ENCODE measurements around the gene SDK1. TPM values are rescaled to one million over a fixed set of nuclear protein-coding genes. Genes with fewer than 3 reads are reported as not detected.

The SDK1 gene
- total RNA-seq, 2 donors from 2014 or later = 19.8 to 32.4 TPM

DNA sequence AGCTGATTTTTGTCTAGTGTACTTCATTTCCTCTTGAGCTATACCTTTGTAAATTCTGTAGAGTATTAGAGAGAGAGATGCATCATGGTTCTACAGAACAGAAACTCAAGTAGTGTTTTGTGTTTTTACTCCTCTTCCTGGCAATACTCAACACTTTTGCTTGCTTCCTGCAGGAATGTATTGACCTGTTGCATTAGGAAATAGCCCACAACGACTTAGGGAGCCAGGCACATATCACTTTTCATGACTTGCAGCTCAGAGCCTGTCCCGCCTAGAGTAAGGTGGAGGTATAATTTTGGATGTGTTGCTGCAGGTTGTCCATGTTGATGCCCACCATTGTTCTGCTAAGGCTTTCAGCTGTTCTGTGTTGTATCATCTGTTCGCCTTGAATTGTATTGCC lies 216.3 kb downstream of the SDK1 start:
- 56 to 58% methylated on average over 3 of the region's 3 CpGs for WGBS, 2 donors
- Histone ChIP-seq H3K27ac (peak overlapping the region in 1 of 4 donors; percentile 26), H3K36me3 (replicated peaks in 1 of 2; ENCODE audit: insufficient read depth in 1 of 2, low read depth in 2 of 2) (no peaks in the 10 kb centered on the region), H3K4me1 (peaks cover 62% of the 10 kb centered on the region), H3K27me3 (no peaks in the 10 kb centered on the region), H3K4me3 (no peak overlapping the region), H3K9me3 (no peaks in the 10 kb centered on the region)
- no peak for TF ChIP-seq POLR2A (IDR thresholded peaks at IDR 0.05)
- TF ChIP-seq, protein P1, sequence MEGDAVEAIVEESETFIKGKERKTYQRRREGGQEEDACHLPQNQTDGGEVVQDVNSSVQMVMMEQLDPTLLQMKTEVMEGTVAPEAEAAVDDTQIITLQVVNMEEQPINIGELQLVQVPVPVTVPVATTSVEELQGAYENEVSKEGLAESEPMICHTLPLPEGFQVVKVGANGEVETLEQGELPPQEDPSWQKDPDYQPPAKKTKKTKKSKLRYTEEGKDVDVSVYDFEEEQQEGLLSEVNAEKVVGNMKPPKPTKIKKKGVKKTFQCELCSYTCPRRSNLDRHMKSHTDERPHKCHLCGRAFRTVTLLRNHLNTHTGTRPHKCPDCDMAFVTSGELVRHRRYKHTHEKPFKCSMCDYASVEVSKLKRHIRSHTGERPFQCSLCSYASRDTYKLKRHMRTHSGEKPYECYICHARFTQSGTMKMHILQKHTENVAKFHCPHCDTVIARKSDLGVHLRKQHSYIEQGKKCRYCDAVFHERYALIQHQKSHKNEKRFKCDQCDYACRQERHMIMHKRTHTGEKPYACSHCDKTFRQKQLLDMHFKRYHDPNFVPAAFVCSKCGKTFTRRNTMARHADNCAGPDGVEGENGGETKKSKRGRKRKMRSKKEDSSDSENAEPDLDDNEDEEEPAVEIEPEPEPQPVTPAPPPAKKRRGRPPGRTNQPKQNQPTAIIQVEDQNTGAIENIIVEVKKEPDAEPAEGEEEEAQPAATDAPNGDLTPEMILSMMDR (IDR thresholded peaks at IDR 0.05) = no peak
- no peak for ATAC-seq
- no peak for DNase-seq
- intact Hi-C loops (cut with DNase I) = no loop called here

DNA sequence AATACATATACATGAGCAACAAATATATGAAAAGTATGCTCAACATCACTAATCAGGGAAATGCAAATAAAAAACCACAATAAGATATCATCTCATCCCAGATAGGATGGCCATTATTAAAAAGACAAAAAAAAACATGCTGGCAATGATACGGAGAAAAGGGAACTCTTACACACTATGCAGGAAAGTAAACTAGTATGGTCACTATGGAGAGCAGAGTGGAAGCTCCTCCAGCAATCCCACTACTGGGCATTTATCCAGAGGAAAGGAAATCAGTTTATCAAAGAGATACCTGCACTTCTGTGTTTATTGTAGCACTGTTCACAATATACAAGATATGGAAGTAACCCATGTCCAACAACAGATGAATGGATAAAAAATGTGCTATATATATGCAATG lies 217.5 kb downstream of the SDK1 start:
- TF ChIP-seq, protein P1 (IDR thresholded peaks at IDR 0.05) = no peak
- TF ChIP-seq POLR2A (IDR thresholded peaks at IDR 0.05) = no peak
- Histone ChIP-seq H3K4me1 (peaks cover 73% of the 10 kb centered on the region), H3K9me3 (no peaks in the 10 kb centered on the region), H3K27ac (peak overlapping the region in 3 of 4 donors; percentile 84 to 87 (median 86)), H3K4me3 (no peak overlapping the region), H3K27me3 (no peaks in the 10 kb centered on the region), H3K36me3 (replicated peaks in 1 of 2; ENCODE audit: insufficient read depth in 1 of 2, low read depth in 2 of 2) (no peaks in the 10 kb centered on the region)
- ATAC-seq (no peak), DNase-seq (no peak)
- WGBS, 2 donors = 29 to 52% methylated on average over 1 of the region's 1 CpG
- intact Hi-C loops (cut with DNase I) = no loop called here

GRCh38 chr7:3520206-3520605 lies 219.2 kb downstream of the SDK1 start:
- H3K36me3 ChIP-seq (replicated peaks in 1 of 2; ENCODE audit: insufficient read depth in 1 of 2, low read depth in 2 of 2) = no peaks in the 10 kb centered on the region
- H3K27me3 ChIP-seq = no peaks in the 10 kb centered on the region
- H3K4me1 ChIP-seq = peaks cover 83% of the 10 kb centered on the region
- H3K27ac ChIP-seq = peak overlapping the region; percentile 79 to 87 (median 85)
- no peak for TF ChIP-seq POLR2A (IDR thresholded peaks at IDR 0.05)
- TF ChIP-seq, protein P1 (IDR thresholded peaks at IDR 0.05) = no peak
- 23 to 33% methylated on average over 2 of the region's 2 CpGs for WGBS, 2 donors
- H3K4me3 ChIP-seq = no peak overlapping the region
- intact Hi-C loops (cut with DNase I) = no loop called here
- peak; percentile 99 for ATAC-seq
- no peaks in the 10 kb centered on the region for H3K9me3 ChIP-seq
- peak; percentile 72 to 91 (median 80) for DNase-seq

DNA sequence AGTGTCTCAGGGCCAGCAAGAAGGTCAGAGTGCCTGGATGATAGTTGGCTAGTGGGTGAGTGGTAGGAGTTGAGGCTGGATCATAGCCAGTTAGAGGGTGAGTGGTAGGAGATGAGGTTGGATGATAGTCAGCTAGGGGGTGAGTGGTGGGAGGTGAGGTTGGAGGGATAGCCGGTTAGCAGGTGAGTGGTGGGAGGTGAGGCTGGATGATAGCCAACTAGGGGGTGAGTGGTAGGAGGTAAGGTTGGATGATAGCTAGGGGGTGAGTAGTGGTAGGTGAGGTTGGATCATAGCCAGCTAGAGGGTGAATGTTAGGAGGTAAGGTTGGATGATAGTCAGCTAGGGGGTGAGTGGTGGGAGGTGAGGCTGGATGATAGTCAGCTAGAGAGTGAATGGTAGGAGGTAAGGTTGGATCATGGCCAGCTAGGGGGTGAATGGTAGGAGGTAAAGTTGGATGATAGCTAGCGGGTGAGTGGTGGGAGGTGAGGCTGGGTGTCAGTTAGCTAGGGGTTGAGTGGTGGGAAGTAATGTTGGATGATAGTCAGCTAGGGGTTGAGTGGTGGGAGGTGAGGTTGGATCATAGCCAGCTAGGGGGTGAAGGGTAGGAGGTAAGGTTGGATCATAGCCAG lies 226.6 kb downstream of the SDK1 start:
- DNase-seq (no peak), ATAC-seq (no peak)
- H3K27me3 ChIP-seq = no peaks in the 10 kb centered on the region
- 92 to 93% methylated on average over 2 of the region's 2 CpGs for WGBS, 2 donors
- no peaks in the 10 kb centered on the region for H3K9me3 ChIP-seq
- intact Hi-C loops (cut with DNase I) = no loop called here
- H3K4me3 ChIP-seq = no peak overlapping the region
- H3K36me3 ChIP-seq (replicated peaks in 1 of 2; ENCODE audit: insufficient read depth in 1 of 2, low read depth in 2 of 2) = no peaks in the 10 kb centered on the region
- H3K4me1 ChIP-seq = peaks cover 45% of the 10 kb centered on the region
- TF ChIP-seq, protein P1 (IDR thresholded peaks at IDR 0.05) = no peak
- no peak for TF ChIP-seq POLR2A (IDR thresholded peaks at IDR 0.05)
- no peak overlapping the region for H3K27ac ChIP-seq

DNA sequence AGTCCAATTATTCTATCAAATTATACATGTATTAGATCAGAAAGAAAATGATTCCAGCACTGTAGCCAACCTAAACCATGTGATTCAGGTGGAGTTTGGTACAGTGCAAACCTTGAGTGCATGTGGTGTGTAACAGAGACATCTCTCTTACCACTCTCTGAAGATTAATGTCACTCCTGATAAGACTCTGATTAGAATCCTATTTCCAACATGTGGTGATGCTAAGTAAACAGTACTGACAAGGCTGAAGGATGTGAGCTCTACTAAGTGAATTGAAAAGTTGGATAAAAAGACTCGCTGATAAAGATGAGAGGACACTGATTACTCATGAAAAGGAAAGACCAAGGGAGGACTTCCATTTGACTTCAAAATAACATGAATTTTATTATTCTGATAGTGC lies 232.0 kb downstream of the SDK1 start:
- intact Hi-C loops (cut with DNase I) = no loop called here
- 17 to 71% methylated on average over 1 of the region's 1 CpG for WGBS, 2 donors
- ATAC-seq (no peak), DNase-seq (no peak)
- Histone ChIP-seq H3K27ac (no peak overlapping the region), H3K27me3 (no peaks in the 10 kb centered on the region), H3K9me3 (no peaks in the 10 kb centered on the region), H3K4me3 (no peak overlapping the region), H3K36me3 (replicated peaks in 1 of 2; ENCODE audit: insufficient read depth in 1 of 2, low read depth in 2 of 2) (no peaks in the 10 kb centered on the region), H3K4me1 (peaks cover 26% of the 10 kb centered on the region)
- TF ChIP-seq, protein P1 (IDR thresholded peaks at IDR 0.05) = no peak

Data from body of pancreas (tissue), 4 donors.